Middle frontal gyrus (tissue), 1 donor: ENCODE results near the gene PNISR.
"Not testable (repeated sequence)": the region's sequence is repeated elsewhere in the genome, so short reads cannot be mapped to it uniquely, and the experiment has no call there.

Source experiments
- DNase-seq: peaks from one replicate; pipeline ENCODE4 v3.0.0-alpha.2; 2015; ENCODE audit warnings: low spot score; ENCODE audit errors: extremely low spot score

PNISR gene, protein sequence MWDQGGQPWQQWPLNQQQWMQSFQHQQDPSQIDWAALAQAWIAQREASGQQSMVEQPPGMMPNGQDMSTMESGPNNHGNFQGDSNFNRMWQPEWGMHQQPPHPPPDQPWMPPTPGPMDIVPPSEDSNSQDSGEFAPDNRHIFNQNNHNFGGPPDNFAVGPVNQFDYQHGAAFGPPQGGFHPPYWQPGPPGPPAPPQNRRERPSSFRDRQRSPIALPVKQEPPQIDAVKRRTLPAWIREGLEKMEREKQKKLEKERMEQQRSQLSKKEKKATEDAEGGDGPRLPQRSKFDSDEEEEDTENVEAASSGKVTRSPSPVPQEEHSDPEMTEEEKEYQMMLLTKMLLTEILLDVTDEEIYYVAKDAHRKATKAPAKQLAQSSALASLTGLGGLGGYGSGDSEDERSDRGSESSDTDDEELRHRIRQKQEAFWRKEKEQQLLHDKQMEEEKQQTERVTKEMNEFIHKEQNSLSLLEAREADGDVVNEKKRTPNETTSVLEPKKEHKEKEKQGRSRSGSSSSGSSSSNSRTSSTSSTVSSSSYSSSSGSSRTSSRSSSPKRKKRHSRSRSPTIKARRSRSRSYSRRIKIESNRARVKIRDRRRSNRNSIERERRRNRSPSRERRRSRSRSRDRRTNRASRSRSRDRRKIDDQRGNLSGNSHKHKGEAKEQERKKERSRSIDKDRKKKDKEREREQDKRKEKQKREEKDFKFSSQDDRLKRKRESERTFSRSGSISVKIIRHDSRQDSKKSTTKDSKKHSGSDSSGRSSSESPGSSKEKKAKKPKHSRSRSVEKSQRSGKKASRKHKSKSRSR

DNA sequence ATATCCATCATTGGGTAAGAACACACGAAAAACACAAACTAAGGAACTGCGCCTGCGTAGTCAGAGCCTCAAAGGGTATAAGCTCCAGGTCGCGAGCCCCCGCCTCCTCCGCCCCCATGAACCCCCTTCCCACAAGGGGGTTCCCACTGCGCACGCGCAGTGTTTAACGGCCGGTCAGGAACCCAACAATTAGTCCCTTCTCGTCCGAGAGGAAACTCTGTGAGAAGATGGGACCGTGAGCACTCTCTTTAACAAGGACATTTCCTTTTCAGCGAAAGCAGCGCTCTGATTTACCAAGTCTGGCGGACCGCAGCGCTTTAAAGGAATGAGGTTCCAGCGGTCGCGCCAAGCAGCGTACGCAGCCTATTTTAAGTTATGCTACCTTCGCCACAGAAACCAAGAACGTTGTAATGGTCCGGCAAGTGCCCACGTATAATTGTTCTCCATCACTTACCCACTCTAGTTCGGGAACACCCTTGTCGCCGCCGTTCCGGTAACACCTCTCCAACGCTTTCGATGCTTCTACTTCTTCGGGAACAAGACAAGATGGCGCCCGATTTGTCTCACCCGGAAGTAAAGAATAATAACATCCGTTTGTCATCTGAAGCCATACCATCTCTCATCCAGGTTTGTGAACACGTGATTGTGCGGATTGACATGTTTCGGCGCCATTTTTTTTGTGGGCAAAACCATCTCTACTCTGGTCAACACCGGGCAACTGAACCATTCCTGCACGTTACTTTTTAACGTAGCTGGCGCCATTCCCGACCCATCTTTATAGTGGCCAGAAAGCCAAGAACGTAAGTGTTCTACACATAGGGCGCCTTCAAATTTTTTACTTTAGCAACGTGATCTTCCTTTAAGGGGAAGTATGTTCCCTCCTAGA lies at the start of gene PNISR:
PNISR (minus strand) TSS at position 548 of the 886 bp plus-strand sequence. CDS start 10,649 bp downstream, outside the sequence.
- peak; percentile 97 for DNase-seq

- no peak for DNase-seq
These were observed 48.6 kb upstream of the PNISR start for GRCh38 chr6:99473730-99474129.

DNA sequence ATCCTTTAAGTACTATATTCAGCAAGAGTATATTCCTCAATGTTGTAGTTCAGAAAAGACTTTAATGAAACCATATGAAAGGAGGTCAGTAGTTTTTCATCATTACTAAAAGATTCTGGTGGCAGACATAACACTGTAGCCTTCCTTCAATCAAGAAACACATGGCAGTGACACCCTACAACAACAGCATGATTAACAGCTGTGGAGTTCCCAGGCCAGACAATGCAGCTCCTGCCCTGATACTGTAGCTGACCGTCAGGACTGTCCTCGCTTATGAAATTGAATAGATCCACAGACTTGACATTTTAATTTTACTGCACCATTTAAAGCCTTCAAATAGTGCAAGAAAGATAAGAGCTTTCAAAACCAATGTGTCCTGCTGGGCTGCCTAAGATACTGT lies 46.5 kb upstream of the PNISR start:
- DNase-seq = no peak

GRCh38 chr6:99467509-99468106 lies 42.5 kb upstream of the PNISR start:
- DNase-seq = no peak

DNA sequence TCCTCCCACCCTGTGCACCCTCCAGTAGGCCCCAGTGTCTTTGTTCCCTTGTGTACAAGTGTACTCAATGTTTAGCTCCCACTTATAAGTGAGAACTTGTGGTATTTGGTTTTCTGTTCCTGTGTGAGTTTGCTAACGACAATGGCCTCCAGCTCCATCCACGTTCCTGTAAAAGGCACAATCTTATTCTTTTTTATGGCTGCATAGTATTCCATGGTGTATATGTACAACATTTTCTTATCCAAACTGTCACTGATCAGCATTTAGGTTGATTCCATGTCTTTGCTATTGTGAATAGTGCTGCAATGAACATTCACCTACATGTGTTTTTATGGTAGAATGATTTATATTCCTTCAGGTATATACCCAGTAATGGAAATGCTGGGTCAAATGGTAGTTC lies 34.0 kb upstream of the PNISR start:
- DNase-seq = not testable (repeated sequence)

DNA sequence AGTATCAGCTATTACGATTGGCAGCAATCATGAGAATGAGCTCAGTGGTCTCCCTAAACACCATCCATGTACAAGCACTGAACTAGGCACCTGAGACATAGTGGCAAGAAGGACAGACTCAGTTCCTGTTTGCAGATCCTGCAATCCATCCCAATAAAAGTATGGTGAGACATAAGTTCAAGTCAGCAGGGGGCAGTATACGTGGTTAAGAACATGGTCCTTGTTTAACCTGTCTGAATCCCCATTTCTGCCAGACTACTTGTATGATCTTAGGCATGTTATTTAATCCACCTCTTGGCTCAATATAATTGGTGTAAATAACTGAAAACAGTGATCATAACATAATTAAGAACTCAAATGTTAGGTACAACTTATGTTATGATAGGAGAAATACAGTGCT lies 33.2 kb upstream of the PNISR start:
- no peak for DNase-seq

DNA sequence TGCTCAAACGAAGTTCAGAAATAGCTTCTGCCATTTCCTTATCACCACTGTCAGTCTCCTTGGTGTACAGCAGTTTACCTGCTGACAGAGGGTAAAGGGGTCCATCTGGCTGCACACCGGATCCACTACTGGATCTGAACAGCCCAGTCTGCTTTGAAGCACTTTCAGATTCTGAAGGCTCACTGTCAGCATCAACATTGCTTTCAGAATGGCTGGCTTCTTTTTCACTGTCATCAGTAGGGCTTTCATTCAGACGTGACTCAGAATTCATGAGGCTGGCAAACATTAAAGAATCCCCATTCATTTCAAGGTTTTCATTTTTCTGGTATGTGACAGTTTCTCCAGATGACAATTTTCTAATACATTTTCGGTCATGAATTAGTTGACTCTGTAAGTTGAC lies 21.0 kb upstream of the PNISR start:
- DNase-seq = no peak

DNA sequence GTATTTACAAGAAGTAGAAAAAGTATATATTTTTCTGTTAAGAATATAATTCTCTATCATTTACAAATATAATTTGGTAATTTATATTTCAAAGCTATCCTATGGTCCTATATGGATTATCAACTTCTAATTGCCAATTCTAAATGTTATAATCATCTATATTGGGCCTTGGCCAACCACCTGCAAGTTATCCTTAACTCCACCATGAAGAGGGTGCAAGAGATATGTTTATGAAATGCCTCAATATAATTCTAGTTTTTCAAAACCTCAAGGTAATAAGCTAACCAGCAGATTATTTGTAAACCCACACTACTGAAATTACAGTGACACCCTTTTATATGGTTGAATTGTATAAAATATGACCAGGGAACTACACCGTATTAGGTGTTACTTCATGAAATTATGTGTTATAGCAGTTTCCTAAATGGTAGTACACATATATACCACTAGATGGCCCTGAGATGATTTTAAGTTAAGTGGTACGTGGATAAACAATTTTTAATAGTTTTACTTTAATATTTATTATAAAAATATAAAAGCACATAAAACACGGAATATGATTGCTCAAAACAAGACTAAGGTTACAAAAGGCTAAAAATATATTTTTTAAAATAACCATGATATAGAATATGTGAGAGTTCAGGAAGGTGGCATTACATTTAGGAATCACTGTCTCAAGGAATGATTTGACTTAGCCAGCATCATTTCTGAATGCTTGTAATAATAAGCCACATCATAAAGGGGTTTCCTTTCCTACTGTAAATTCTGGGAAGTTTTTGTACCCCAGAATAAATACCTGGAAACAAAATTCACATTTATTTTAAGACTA lies 9.8 kb upstream of the PNISR start:
- DNase-seq = no peak

GRCh38 chr6:99432877-99433276 lies 7.8 kb upstream of the PNISR start:
- DNase-seq = no peak

DNA sequence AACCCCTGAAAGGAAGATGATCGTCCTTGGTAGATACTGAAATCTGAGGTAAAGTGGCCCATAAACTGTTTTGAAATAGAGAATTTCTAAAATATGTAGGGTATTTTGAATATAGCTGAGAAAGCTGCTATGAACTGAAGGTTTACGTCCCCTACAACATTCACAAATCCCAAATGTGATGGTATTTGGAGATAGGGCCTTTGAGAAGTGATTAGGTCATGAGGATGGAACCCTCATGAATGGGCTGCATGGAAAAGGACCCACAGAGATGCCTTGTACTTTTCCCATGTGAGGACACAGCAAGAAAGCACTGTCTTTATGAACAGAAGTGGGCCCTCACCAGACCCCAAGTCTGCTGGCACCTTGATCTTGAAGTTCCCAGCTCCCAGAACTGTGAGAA lies 6.8 kb upstream of the PNISR start:
- DNase-seq = no peak

GRCh38 chr6:99427988-99428387 lies 2.9 kb upstream of the PNISR start:
- no peak for DNase-seq

- no peak for DNase-seq
These were observed 1.3 kb upstream of the PNISR start for GRCh38 chr6:99426451-99426757.

DNA sequence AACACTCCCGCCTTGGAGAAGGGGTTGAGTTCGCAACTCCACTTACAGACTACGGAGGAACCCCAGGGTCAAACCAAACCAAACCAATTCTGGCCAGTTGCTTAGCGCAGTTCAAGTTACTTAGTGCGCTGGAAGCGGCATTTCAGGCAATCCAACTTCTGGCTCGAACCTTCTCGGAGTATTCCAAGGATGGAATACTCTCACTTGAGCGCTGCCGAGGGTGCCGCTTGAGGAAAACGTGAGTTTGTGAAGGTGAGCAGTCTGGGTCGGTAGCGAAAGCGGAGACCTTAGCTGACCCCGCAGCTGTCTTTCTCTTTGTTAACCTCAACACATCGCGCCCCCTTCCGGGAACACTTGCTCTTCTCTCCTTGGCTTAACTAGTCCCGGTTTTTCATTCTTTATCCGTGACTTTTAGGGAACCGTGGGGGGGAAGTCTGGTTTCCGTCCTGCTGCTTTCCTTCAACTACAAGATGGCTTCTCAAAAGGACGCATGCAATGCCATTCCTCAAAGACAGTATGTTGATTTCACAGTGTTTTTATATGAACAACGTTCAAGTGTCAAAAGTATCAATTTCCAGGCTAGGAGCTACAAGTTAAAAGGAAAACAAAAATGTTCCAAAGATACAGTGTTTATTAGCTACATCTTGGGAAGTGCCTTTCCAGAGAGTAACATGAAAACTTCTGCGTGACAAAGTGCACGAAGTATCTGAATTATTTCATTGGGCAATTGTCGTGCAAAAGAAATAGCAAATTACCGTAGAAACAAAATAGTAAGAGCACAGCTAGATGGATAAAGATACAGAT lies 741 bp upstream of the PNISR start:
- DNase-seq = peak; percentile 55

GRCh38 chr6:99424022-99424421 lies 1.1 kb downstream of the PNISR start:
- DNase-seq = no peak

DNA sequence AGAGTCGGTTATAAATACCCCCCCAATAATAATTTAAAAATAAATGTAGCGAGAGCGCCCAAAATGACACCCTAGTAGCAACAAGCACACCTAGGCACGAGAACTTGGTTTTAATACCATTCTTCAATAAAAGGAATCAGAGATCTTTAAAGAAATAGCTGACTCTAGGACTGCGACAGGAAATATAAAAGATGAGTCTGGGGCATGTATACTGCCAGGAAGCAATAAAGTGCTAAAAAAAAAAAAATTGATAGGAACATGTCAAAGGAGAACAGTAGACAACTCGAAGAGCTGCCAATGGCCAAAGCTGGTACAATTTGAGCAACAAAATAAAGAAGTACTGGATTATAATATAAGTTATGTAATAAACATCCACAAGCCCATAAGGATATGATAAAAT lies 2.2 kb downstream of the PNISR start:
- no peak for DNase-seq

DNA sequence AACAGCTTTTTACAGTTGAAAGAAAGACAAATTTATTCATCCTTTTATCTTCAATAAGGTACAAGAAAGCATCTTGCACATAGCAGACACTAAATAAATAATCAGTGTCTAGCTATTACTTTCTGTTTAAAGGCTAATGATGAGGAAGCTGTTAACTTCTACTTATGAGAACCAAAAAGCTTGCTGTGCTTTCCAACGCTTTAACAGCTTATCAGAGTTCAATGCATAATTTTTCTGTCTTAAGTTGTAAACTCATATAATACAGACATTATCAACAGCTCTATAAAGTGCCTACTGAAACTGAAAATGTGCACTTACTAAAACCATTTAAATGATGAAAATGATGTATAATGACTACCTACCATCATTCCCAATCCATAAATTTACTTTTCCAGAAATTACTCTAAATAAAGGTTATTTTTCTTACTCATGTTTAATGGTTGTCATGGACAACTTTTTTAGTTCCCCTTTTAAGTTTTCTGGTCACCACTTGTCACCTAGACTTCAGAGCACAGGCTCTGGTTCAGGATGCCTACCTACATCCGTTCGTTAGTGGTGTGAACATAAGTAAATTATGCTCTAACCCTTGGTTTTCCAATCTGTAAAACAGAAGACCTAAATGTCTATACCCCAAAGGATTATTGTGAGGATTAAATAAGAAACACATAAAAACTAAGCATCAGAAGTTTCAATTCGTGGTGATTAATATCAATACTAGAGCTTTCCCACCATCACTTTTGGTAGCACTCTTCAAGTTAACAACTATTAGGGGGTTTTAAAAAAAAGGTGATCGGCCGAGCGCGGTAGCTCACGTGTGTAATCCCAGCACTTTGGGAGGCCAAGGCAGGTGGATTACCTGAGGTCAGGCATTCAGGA lies 8.0 kb downstream of the PNISR start:
- no peak for DNase-seq

DNA sequence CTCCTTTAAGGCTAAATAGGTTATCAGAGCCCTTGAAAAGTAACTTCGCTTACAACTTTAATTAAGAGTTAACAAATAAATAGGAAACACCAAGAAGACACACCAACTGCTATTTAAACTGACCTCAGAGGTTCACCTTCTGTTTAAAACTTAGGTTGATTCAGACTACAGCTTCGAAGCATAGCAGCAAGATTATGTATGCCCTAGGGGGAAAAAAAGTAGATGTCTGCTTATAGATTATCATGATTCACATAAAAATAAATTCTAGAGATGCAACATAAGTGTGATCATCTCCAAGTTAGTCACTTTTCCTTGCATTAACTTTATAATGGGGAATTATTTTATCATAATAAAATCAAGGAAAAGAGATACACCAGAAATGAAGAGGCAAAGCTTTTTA lies 8.9 kb downstream of the PNISR start:
- DNase-seq = no peak

DNA sequence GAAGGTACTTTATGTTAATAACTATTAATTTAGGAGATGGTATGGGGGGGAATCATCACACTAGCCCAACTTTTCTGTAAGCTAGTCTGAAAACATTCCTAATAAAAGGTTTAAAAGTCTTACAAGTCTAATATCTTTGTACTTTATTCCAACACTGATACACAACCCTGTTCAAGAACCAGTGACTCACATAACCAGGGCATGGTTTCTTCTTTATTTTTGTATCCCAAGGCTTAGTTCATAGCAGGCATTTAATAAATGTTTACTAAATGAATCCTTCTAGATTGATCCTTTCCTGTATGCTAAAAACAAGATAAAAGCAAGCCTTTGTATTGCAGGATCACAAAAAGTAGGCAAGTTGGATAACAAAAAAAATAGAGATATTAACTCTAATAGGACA lies 9.7 kb downstream of the PNISR start:
- no peak for DNase-seq

GRCh38 chr6:99412065-99412464 lies 13.0 kb downstream of the PNISR start:
- no peak for DNase-seq
